PFSK-1 (cell line): ENCODE results near the gene MAP2K5.

Experiments used
- POLR2AphosphoS5 ChIP-seq: IDR thresholded peaks from 2 replicates; pipeline ENCODE4 v1.6.1; 2012; ENCODE audit warnings: low read depth, mild to moderate bottlenecking, control low read depth, low read length, moderate library complexity
- TAF1 ChIP-seq: IDR thresholded peaks from 2 replicates; pipeline ENCODE4 v1.6.1; 2012; ENCODE audit warnings: low read length, control low read depth, borderline replicate concordance; ENCODE audit not compliant: insufficient read depth

GRCh38 chr15:67603063-67603462, 60.6 kb downstream of the MAP2K5 start:
- TF ChIP-seq POLR2AphosphoS5 = no peak
- no peak for TF ChIP-seq TAF1
